Glutamatergic neuron (in vitro differentiated cells): Measurements from ENCODE around the gene TRIM9. TPM values are rescaled to one million over a fixed set of nuclear protein-coding genes. Genes with fewer than 3 reads are reported as not detected.

Source experiments
- DNase-seq: peaks from one replicate; pipeline ENCODE4 v3.0.0; 2022
- H3K27ac Mint-ChIP-seq: one replicate; pipeline ENCODE4 v1.8.0; 2020; ENCODE audit warnings: mild to moderate bottlenecking, mixed read lengths, inconsistent platforms; ENCODE audit not compliant: unreplicated experiment
- H3K27me3 Mint-ChIP-seq: one replicate; pipeline ENCODE4 v1.8.0; 2020; ENCODE audit warnings: mild to moderate bottlenecking, moderate library complexity, mixed read lengths, inconsistent platforms; ENCODE audit not compliant: unreplicated experiment
- H3K36me3 Mint-ChIP-seq: one replicate; pipeline ENCODE4 v1.8.0; 2020; ENCODE audit warnings: mild to moderate bottlenecking, mixed read lengths, inconsistent platforms; ENCODE audit not compliant: unreplicated experiment
- H3K4me1 Mint-ChIP-seq: one replicate; pipeline ENCODE4 v1.8.0; 2020; ENCODE audit warnings: mild to moderate bottlenecking, low read depth, mixed read lengths, inconsistent platforms; ENCODE audit not compliant: unreplicated experiment
- H3K4me3 Mint-ChIP-seq: one replicate; pipeline ENCODE4 v1.8.0; 2020; ENCODE audit warnings: mild to moderate bottlenecking, mixed read lengths, inconsistent platforms; ENCODE audit not compliant: unreplicated experiment
- H3K9me3 Mint-ChIP-seq: one replicate; pipeline ENCODE4 v1.8.0; 2020; ENCODE audit warnings: mild to moderate bottlenecking, moderate library complexity, mixed read lengths, inconsistent platforms; ENCODE audit not compliant: unreplicated experiment
- total RNA-seq: library from RNA; stranded (reverse); fragmentation: NEBNext Ultra II Directional; extraction: Animal tissue kit (Norgen Biotek cat#: 25700); gene quantifications from one replicate; pipeline ENCODE4 v1.2.1, GENCODE V29; 2021; ENCODE audit not compliant: unreplicated experiment
- TF ChIP-seq, protein P1 (sequence below): fragments of 200-600 bp; sonication (generic); IDR thresholded peaks from one replicate; pipeline ENCODE4 v1.5.0; 2021; ENCODE audit not compliant: partially characterized antibody, unreplicated experiment

TRIM9 gene
- total RNA-seq, 1 donor from 2014 or later: 11.9 TPM

DNA sequence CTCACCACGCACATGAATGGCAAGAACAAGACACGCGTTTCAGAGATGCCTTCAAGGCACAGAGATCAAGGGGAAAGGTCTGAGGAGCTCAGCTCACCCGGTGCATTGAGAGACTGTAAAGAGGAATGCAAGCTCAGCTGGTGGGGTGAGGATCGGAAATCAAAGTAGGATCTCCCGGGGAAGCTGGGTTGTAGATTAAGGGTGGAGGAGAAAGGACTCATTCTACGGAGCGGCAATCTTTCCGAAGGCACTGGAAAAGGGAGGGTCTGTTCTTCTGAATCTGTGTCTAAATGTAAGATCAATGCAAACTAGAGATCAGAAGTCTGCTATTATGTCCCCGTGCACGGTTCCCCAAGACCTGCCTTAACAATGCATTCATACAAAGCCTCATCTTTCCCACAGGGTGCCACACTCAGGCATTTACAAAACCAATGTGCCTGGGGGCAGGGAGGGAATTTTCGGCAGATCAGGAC, 109.0 kb downstream of the TRIM9 start:
- no peak overlapping the region for H3K27ac Mint-ChIP-seq
- H3K4me1 Mint-ChIP-seq: peaks cover 4% of the 10 kb centered on the region
- no peaks in the 10 kb centered on the region for H3K36me3 Mint-ChIP-seq
- TF ChIP-seq, protein P1, sequence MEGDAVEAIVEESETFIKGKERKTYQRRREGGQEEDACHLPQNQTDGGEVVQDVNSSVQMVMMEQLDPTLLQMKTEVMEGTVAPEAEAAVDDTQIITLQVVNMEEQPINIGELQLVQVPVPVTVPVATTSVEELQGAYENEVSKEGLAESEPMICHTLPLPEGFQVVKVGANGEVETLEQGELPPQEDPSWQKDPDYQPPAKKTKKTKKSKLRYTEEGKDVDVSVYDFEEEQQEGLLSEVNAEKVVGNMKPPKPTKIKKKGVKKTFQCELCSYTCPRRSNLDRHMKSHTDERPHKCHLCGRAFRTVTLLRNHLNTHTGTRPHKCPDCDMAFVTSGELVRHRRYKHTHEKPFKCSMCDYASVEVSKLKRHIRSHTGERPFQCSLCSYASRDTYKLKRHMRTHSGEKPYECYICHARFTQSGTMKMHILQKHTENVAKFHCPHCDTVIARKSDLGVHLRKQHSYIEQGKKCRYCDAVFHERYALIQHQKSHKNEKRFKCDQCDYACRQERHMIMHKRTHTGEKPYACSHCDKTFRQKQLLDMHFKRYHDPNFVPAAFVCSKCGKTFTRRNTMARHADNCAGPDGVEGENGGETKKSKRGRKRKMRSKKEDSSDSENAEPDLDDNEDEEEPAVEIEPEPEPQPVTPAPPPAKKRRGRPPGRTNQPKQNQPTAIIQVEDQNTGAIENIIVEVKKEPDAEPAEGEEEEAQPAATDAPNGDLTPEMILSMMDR: no peak
- H3K27me3 Mint-ChIP-seq: peaks cover 2% of the 10 kb centered on the region
- no peak for DNase-seq
- H3K9me3 Mint-ChIP-seq: no peaks in the 10 kb centered on the region
- no peak overlapping the region for H3K4me3 Mint-ChIP-seq

DNA sequence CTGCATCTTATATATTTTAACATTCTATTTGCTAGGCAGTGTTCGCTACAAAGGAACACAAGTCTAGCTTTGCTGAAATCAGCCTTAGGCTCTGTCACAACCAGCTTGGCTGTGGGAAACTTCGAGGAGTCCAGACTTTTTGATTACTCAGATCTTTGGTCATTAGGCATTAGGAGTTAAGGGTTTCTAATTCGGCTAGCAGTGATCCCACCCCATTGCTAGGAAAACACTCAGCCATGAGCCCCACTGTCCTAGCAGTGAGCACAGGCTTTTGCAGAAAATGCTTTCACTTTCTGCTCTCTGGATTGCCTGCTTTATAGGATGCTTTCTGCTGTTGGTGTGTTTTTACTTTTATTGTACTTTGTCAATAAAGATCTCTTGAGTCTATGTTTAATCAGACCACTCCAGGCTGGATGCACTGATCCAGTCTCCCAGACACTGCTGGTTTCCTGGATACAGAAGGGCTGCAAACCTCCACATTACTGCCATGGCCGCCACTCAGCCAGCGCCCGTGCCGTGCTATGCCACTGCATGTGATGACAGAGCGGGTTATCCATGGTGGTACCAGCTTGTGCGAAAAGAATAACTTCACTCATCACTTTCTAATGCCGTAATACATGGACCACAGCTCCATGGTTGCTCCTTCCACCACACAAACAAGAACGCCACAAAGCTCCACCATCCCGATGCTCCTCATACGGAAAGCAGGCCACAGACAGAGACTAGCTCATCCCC, 109.6 kb downstream of the TRIM9 start:
- peaks cover 2% of the 10 kb centered on the region for H3K27me3 Mint-ChIP-seq
- peaks cover 4% of the 10 kb centered on the region for H3K4me1 Mint-ChIP-seq
- no peaks in the 10 kb centered on the region for H3K9me3 Mint-ChIP-seq
- H3K36me3 Mint-ChIP-seq: no peaks in the 10 kb centered on the region
- TF ChIP-seq, protein P1: no peak
- no peak overlapping the region for H3K27ac Mint-ChIP-seq
- H3K4me3 Mint-ChIP-seq: no peak overlapping the region
- no peak for DNase-seq

DNA sequence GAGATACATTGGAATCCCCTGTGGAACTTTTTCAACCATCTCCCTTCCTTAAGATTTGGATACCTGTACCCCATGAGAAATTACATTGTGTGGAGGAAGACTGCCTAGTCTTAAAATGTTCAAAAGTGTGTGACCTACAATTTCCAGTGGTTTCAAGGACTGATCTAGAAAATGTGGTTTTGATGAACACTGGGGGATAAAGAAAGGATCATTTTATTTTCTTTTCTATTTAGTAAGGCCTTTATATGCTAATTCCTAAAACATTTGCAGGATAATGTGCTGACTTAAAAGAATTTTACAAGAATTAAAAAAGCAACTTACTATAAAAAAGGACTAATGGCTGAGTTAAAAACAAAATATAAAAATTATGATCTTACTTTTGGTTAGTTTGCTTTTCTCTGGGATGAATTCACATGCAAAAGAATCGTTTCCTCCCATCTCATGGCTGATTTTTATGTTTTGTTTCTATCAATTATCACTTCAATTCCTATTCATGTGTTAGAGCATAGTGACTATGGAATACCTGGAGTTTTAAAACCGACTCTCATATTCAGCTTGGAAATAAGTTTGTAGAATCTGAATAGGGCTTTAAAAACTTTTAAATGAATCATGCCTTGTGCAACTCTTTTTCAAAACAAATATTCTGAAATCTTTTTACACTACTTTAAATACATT, 110.7 kb downstream of the TRIM9 start:
- Mint-ChIP-seq H3K27ac (no peak overlapping the region), H3K27me3 (peaks cover 3% of the 10 kb centered on the region), H3K4me3 (no peak overlapping the region), H3K9me3 (peaks cover under 1% of the 10 kb centered on the region), H3K36me3 (no peaks in the 10 kb centered on the region), H3K4me1 (peaks cover 4% of the 10 kb centered on the region)
- TF ChIP-seq, protein P1: no peak
- no peak for DNase-seq

DNA sequence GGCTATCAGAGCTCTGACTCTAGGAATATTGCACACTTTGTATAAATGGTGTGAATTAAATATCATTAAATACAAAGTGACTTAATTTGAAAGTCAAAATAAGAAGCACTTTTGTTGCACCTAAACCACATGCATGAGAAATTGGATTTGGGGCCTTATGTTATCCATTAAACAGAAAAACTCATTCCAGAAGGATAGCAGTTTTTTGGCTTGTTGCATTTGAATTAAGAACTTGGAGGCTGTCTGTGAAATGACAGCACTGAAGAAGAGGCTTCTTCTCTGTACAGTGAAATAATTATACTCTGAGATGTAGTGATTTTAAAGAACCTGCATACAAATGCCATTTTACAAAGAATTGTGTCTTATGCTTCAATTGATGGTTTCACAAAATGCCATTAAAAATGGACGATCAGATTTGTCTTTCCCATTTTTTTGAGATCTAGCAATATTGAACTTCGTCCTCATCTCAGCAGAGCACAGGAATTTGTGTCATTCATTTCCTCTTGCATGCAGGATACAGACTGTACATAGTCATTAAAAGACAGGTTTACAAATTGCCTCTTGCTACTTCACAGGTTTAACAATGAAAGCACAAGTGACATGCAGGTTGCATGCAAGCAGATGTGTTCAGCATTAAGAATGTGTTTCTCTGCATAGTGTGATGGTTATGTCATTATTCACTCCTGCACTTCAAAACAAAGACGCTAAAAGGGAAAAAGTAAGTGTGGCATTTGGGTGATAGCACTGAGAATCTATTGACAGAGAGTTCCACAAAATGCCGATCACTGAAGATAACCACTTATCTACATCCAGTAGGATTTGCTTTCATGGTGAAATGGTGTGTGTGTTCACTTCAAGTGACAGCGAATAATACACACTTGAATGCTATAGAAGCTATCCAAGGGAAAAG, 114.7 kb downstream of the TRIM9 start:
- Mint-ChIP-seq H3K27me3 (peaks cover 5% of the 10 kb centered on the region), H3K36me3 (no peaks in the 10 kb centered on the region), H3K27ac (no peak overlapping the region), H3K9me3 (peaks cover 2% of the 10 kb centered on the region), H3K4me1 (no peaks in the 10 kb centered on the region), H3K4me3 (no peak overlapping the region)
- TF ChIP-seq, protein P1: no peak
- DNase-seq: no peak
